IPS-NIHi7 (cell line): ENCODE results near the gene GRIN2C.

Experiments
- DNase-seq: peaks from one replicate; pipeline ENCODE4 v3.0.0; 2012; ENCODE audit warnings: mixed read lengths; ENCODE audit errors: extremely low spot score

The GRIN2C gene

DNA sequence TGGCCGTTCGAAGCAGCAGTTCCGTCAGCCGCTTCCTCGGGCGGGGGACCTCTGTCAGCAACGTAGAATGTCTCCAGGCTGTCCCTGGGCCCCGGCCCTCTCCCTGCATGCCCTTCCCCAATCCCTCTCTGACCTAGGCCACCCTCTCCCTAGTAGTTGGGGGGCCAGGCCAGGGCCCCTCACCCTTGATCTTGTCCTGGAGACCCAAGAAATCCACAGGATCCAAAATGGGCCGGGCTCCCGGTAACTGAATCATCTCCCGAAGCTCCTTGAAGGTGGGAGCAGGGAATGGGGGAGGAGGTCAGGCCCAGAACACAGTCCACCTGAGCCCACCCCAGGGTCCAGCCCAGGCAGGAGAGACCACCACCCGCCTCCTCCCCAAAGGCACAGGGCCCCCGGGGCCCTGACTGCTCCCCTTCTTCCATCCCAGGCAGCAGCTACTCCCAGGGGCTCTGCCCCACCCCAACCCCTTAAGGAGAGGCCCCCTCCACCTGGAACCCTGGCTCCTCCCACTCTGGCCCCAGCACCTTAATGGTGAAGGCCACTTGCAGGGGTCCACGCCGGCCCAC, 4.7 kb upstream of the GRIN2C start:
- no peak for DNase-seq

DNA sequence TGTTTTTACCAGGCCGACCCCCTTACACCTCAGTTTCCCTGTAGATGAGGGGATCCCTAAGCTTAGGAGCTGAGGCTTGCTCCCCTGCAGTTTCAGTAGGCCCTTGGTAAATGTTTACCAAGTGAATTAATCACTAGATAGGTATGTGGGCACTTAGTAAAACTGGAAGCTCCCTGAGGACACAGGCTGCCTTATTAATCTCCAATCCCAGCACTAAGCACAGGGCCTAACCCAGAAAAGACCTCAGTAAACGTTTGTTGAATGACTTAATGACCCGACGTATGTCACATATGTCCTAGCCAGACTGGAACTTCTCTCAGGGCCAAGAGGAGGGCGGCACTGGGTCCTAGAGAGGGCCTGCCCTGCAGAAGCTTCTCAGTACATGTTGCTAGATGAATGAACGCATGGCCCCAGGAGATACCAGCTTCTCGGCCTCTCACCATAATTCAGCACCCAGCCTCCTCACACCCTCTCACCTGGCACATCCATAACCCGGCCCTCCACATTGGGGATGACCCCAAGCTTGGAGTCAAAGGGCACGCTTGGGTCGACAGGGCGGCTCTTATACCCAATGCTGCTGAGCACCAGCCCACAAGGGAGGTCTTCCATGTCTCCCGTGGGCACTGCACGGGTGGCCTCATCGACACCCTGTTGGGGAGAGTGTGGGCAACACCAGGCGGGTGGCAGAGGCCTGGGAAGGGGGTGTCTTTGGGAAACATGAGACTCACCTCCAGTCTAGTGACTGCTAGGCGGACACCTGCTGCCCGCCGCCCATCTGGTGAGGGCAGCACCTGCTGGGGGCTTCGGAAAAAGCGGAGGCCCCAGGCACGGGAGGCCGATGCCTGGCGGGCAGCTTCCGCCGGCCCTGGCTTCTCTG, 4.0 kb upstream of the GRIN2C start:
- DNase-seq, result no peak

DNA sequence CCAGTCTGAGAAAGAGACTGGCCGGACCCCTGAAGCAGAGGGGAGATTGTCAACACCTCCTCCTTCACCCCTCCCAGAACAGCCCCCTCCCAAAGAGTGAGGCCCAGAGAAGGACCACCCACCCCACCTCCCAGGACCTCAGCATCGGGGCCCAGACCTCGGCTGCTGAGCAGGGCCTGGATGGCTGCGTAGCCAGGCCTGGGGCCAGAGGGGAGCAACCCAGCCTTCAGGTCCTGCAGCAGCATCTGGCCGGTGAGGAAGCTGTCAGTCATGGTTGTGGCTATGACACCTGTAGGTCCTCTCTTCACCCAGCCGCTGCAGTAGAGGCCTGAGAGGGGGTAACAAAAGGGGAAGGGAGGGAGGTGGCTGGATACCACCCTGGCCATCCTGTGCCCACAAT, 3.2 kb upstream of the GRIN2C start:
- no peak for DNase-seq

DNA sequence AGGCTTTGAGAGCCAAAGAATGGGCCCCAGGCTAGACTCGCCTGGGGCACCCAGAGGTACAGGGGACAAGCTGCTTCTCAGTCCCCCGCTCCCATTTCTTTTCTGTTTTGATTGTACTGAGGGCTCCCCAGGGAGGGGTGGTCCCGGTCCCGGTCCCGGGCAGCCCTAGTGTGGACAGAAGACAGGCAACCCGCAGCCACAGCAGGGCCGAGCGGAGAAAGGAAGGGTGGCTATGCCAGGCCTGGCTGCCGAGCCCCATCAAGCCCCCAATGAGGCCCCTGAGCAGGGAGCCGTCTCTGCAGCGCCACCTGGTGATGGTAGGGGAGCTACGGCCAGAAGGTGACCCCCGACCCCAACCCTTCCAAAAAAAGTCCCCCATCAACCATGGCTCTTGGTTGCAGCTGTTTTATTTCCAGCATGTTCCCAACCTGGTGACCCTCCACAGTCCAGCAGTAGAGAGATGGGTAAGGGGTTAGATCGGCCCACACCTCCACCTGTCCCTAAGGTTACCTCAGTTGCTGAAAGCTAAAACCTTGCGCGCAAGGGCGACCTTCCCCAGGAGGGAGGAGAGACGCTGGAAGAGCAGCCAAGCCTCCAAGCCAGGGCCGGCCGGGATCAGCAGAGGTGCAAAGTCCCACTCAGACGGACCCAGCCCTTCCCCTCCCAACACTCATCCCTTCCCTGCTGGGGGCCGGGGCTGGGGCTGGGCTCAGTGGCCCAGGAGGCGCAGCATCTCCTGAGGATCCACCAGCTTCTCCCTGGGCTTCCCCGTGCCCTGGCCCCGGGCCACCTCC, 2.6 kb upstream of the GRIN2C start:
- DNase-seq, result peak; percentile 86

DNA sequence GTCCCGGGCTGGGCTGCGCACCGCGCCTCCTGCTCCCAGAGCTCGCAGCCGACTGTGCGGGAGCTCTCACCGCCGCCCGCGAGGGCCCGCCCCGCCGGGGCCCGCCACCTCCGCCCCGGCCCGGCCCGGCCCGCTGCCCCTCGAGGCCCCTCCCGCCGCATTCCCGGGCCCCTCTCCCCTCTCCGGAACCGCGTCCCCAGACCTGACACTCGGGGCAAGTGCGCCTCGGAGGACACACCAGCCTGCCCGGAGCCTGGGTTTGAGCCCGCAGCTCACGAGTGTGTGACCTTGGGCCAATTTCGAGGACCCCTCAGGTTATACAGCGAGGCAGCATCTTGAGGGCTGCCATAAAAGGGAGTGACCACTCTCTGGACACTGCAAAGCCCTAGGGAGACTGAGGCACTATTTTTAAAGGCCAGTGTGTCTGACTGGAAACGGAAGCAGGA, 2.0 kb upstream of the GRIN2C start:
- DNase-seq, result no peak

DNA sequence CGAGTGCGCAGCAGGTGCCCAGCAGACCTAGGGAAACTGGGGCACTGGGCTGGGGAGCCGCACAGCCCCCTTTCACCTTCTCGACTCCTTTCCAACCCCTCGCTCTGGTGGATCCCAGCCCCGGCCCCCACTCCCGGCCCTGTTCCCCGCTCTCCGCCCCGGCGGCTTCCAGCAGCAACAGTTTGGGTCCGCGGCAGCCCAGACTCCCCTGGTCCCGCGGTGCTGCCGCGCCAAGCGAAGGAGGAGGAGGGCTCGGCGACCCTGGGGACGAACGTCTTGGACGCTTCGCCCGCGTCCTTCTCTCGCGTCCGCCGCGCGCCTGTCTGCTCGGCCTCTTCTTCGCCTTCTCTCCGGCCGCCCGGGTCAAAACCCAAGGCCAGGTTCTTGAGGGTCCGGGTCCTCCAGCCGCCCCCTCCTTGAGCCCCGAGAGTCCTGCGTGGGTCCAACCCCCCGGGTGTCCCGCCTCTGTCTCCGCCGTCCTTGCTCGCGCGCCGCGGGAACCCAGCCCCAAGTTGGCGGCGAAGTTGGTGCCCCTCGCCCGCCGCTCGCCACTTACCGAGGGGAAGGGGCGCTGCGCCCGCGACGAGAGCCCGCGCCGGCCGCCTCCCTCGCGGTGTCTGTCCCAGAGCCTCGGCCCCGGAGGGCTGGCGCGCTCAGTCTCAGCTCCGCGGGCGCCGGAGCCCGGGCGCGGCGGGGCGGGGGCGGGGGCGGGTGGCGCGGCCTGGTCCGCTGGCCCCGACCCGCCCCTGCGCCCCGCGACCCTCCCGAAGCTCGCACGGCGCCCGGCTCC, 1.4 kb upstream of the GRIN2C start:
- DNase-seq, result no peak

DNA sequence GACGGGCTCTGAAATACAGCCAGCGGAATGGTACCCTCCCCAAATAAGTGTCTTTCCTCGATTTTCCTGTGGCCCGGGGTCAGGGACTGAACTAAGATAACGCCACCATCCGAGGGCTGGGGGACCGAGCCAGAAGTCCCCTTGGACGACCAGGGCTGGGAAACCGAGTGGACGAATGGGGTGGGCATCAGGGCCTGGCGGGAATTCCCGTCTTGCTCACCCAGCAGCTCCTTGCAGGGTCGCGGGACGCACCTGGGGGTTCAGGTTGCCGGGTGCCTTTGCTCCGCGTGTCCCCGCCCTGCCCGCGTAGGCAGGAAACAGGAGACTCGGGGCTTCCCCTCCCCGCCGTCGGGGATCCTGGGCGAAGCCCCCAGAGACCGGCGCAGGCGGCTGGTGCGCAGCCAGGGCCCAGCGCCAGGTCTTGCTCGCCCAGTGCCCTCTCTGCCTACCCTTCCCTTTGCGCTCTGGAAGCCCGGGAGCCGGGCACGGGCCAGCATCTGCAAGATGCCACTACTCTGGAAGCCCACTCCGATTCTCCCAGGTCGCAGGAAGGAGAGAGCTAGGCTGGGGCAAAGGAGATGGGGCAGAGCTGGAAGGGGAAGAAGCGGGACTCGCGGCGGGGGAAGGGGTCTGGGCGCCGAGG, 665 bp upstream of the GRIN2C start:
- no peak for DNase-seq

DNA sequence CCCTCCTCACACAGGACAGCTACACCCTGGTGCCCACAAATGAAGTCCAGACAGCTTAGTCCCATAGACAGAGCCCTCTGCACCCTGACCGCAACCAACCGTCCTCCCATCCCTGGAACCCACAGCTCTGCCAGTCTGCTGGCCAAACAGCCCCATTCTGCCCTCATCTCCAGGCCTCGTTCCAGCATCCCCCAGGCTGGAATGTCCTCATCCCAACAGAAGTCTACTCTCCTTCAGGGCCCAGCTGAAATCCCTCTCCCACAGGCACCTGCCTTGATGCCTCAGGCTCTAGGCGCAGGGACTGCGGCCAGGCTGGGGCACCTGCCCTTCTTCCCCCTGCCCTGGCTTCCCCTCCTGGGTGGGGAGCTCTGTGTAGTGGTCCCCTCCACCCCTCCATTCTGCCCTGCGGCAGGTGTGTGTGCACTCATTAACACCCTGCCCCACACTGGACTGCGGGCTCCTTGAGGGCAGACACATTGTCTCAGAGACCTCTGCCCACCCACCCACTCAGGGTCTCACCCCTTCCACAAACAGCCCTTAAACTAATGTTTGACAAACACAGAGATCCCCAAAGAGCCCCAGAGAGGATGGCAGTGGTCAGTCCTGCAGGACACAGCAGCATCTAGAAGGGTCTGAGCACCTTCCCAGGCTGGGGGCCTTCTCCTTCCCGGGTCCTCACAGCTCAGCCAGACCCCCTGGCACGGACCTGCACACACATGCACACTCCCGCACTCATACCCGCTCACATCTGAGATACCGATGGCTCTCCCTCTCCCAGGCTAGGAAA, 820 bp downstream of the GRIN2C start:
- DNase-seq, result no peak

DNA sequence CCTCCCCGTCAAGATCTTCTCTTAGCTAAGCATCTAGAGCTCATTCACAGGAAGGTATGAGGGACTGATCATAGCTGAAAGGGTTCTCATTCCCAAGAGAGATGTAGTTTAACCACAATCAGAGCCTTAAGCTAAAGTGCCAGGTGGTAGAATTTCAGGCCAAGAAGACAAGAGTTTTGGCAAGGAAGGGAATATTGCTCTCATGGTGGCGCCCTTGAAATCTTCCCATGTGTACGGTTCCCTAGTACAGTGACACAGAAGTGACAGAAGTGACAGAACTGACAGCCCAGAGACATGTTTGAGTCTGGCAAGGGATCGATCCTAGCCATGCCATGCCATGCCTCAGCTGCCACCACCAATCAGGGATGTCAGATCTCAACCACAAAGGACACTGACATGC, 2.5 kb downstream of the GRIN2C start:
- no peak for DNase-seq

DNA sequence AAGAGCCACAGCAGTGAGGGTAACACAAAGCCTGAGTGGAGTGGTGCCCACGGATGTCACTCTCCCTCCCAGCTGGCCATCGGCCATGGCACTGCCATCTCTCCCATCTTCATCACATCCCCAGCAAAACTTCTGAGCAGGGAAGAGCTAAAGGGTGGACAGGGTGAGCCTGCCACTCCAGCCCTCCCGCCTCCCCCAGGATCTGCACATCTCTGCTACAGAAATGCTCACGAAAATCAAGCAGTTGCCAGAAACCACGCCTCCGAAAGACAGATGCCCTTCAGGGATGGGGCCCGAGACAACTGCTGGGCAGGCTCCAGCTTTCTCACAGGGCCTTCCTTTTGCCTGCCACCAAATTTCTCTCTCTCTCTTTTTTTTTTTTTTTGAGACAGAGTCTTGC, 3.6 kb downstream of the GRIN2C start:
- DNase-seq, result no peak

DNA sequence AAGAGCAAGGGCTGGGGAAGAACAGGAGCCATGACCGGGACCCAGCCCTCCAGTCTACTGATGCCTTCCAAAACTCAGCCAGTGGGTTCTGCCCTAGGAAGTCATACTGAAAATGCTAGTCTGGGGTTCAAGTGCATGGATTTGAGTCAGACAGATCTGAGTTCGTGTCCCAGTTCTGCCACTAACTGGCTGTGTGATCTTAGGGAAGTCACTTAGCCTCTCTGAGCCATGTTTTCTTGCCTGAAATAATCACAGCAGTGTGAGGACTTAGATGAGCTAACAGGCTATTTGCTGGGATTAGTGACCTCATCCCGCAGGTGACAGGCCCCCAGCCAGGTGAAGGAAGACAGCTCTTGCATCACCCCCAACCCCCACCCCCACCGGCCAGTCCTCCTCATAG, 4.4 kb downstream of the GRIN2C start:
- no peak for DNase-seq

DNA sequence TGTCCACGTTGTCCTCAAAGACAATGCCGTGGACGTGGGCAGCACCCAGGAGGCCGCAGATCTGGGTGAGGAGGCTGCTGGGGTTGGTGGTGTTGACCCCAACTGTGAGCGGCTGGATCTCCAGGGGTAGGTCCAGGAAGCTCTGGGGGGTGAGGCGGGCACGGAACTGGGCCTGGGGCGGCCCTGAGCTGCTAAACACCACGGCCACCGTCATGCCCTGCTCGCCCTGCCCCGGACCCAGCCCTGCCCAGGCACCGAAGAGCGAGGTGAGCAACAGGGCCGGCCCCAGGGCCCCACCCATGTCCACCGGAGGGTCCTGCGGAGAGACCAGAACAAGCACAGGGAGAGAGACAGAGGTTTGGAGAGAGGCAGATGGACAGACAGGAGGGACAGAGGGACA, 4.9 kb downstream of the GRIN2C start:
- no peak for DNase-seq

DNA sequence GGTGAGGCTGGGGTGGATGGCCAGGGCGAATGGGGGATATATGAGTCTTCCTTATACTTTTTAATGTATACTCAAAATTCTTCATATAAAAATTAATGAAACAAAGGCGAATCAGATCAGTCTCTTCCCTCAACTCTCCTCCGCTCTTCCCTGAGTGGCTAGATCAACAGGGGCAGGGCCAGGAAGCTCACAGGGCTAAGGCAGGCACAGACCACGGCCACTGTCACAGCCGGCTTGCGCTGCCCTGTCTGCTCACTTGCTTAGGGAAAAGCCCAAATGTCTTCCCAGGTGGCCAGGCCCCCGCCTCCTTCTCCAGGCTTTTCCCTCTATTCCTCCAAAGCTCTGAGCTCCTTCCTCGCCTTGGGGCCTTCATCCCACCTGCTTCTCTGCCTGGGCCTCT, 6.0 kb downstream of the GRIN2C start:
- DNase-seq, result no peak

DNA sequence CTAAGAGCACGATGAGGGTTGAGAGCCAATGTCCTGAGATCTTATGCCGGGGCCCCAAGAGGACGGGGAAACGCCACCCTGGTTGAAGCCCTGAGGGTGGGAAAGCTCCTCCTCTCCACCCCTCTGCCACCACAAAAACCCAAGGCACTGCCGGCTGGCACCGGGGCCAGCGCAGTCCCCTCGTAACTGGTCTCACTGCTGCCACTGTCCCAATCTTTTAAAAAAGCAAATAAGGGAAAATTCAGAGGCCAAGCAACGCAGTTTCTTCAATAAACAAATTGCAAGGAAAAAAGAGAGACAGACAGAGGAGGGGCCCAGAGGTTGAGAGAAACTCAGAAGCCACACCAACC, 6.7 kb downstream of the GRIN2C start:
- DNase-seq, result no peak

DNA sequence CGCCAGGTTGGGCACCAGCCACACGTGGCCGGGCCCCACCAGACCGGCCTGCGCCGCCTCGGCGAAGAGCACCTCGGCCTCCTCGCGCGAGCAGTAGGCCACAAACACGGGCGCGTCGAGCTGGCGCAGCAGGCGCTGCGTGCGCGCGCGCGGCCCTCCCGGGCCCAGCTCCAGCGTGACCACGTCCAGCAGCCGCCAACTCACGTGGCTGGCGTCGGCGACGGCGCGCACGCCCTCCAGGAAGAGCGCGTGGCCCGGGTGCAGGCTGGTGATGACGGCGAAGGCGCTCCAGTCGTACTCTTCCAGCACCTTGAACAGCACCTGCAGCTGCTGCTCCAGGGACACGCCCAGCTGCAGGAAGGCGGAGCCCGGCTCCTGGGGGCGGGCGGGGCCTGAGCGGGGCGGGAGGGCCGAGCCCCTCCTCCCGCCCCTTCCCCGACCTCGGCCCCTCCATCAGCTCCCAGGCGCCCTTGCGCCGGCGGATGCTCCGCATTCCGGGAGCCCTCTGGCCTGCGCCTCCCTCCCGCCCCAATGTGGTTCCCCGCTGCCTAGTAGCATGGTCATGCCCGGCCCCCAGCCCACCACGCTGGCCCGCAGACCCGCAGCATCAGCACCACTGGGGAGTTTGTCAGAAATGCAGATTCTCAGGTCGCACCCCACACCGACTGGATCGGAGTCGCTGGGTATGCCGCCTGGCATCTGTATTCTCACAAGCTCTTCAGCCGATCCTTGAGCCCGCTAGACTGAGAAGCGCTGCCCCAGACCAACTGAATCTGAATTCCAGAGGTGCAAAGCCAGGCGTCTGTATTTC, 7.2 kb downstream of the GRIN2C start:
- DNase-seq, result peak; percentile 98

DNA sequence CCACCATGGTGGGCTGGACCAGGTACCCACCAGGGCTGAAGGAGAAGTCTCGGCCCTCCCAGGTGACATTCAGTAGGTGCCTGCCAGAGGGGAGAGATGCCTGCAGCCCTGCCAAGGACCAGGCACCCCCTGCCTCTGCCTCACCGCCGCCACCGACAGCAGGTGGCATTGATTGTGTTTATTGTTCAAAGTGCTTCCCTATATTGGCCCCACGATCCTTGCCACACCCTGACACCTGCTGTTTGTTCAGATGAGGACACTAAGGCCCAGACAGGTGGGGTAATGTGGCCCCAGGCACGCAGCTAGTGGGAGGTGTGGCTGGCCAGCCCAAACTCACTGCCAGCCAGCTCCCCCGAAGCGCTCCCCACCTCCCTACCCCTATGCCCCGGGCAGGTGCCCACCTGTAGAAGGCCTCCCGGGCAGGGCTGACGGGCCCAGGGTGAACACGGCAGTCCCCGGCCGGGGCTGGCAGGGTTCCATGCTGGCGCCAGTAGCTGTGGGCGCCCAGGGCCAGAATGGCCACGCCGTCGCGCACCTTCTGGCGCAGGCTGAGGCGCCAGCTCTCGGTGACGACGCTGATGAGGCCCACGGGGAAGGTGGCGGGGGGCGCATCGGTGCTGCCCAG, 8.0 kb downstream of the GRIN2C start:
- DNase-seq, result no peak

DNA sequence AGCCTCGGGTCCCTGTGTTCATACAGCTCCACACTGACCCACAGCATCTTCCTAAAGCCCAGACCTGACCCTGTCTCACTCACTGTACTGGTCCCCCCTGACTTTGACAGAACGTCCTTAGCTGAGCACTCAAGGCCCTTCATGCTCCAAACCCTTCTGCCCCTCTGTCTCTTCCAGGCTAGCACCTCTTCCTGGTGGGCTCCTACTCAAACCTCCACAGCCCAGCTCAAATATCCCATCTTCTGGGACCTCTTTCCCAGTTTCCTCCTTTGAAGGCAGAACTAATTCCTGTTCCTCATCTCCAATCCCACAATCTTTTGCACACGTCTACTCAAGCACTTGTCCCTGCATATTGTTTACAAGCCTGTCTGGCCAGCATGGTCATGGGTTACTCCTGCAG, 8.8 kb downstream of the GRIN2C start:
- no peak for DNase-seq

DNA sequence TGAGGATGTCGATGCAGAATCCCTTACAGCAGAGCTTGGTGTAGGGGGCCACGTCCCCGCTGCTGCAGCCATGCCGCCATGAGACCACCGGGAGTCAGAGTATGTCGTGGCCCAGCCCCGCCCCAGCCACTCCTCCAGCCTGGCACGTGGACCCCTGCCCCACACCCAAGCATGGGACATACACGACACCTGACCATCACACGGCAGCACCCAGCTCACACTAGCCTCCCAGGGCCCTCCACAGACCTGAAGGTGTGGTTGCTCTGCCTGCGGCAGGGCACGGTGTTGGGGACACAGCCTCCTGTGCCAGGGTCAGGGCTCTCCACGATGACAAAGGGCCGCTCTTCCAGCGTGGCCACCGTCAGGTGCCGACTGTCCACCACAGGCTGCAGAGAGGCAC, 9.4 kb downstream of the GRIN2C start:
- no peak for DNase-seq

DNA sequence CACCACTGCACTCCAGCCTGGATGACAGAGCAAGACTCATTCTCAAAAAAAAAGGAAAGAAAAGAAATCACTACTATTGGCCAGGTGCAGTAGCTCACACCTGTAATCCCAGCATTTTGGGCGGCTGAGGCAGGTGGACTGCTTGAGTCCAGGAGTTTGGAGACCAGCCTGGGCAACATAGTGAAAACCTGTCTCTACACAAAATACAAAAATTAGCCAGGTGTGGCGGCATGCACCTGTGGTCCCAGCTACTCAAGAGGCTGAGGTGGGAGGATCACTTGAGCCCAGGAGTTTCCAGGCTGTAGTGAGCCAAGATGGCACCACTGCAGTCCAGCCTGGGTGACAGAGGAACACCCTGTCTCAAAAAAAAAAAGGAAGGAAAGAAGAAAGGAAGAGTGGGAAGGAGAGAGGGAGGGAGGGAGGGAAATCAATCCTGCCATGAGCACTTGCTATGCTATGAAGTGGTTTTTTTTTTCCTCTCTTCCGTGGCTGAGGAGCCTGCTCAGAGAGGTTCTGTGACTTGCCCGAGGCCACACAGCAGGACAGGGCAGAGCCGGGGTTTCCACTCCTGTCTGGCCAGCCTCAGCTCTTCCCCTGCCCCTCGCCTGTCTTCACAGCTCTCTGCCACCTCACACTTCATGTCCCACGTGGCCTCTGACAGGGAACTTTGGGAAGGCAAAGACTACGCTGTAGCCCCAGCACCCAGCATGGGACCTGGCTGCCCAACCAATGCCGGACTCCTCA, 10.9 kb downstream of the GRIN2C start:
- DNase-seq, result no peak
